ENCODE measurements around the gene SP7. TPM values are rescaled to one million over a fixed set of nuclear protein-coding genes. Genes with fewer than 3 reads are reported as not detected.

Gene SP7
- total and polyA plus RNA-seq, 9 of the 15 experiments (the other 6 are each of a cell fraction or from before 2014, with no cell fraction given) = 0.04 TPM; not detected in 8

DNA sequence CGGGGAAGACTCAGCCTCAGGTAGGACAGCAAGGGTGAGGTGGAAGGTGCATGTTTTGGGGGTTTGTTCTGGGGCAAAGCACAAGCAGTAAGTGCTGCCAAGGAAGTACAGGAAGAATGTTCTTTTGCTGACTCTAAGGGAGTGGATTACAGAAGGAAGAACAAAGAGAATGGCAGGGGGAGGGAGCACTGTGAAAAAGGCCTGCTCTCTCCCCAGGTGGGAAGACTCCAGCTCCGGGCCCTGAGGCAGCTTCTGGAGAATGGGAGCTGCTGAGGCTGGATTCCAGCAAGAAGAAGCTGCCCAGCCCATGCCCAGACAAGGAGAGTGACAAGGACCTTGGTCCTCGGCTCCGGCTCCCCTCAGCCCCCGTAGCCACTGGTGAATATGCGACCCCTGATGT is 47.8 kb downstream of the SP7 start:
- CTCF ChIA-PET (ENCODE audit: low intra/inter-chr PET ratio) = interaction anchor here (1.0 to 3.1 kb wide), 2 partner anchors 75 to 129 kb away, joined by 7 to 41 read pairs; no protein-coding TSS in a partner anchor
- Histone ChIP-seq H3K36me3 (ENCODE audit: control insufficient read depth, insufficient read depth, low read length) (peaks cover 88% of the 10 kb centered on the region), H3K4me2 (ENCODE audit: insufficient read depth, low read length) (no peak overlapping the region), H3K9me1 (ENCODE audit: control insufficient read depth, insufficient read depth, low read length) (no peaks in the 10 kb centered on the region), H2AFZ (ENCODE audit: low read depth, low read length) (no peak overlapping the region), H3K4me3 (no peak overlapping the region), H3K79me2 (ENCODE audit: control insufficient read depth, insufficient read depth, low read length) (no peaks in the 10 kb centered on the region), H3K4me1 (replicated peaks in 1 of 2; ENCODE audit: control insufficient read depth in 2 of 2, insufficient read depth in 2 of 2, low read length in 2 of 2) (peaks cover 0 to 6% of the 10 kb centered on the region in 2 experiments; a peak in 1 of 5 replicates), H3K27me3 (ENCODE audit: control insufficient read depth in 2 of 2, insufficient read depth in 2 of 2, low read length in 2 of 2) (no peaks in the 10 kb centered on the region), H3K9me3 (replicated peaks; ENCODE audit: control insufficient read depth, insufficient read depth, low read depth, low read length) (no peaks in the 10 kb centered on the region), H3K9ac (ENCODE audit: insufficient read depth in 1 of 2, low read depth in 2 of 2, low read length in 2 of 2) (peak overlapping the region in 1 of 2 experiments; percentile 71; a peak in 1 of 4 replicates), H3K27ac (ENCODE audit: extremely low read depth, low read depth, low read length) (no peak overlapping the region), H4K20me1 (replicated peaks; ENCODE audit: control insufficient read depth, insufficient read depth, low read length) (no peaks in the 10 kb centered on the region)
- 73% methylated on average over 6 of the region's 6 CpGs for WGBS (ENCODE audit: insufficient coverage, low coverage, missing lambda C conversion rate)
- TF ChIP-seq CBX5 (IDR thresholded peaks at IDR 0.05; ENCODE audit: borderline replicate concordance, low read depth) (no peak), HDAC3 (IDR thresholded peaks at IDR 0.05; ENCODE audit: borderline replicate concordance, partially characterized antibody) (no peak), KHSRP (IDR thresholded peaks at IDR 0.05) (no peak), NFRKB (IDR thresholded peaks at IDR 0.05; ENCODE audit: low read depth) (no peak), RBBP5 (IDR thresholded peaks at IDR 0.05; ENCODE audit: borderline replicate concordance, insufficient read depth, low read length, poor library complexity, severe bottlenecking) (no peak), ZNF347 (CRISPR knock-in tag; IDR thresholded peaks at IDR 0.05; ENCODE audit: low read depth) (no peak), ZFP30 (CRISPR knock-in tag; IDR thresholded peaks at IDR 0.05; ENCODE audit: borderline replicate concordance) (no peak), ZNF263 (CRISPR knock-in tag; IDR thresholded peaks at IDR 0.05; ENCODE audit: borderline replicate concordance) (no peak), MYBL2 (IDR thresholded peaks at IDR 0.05; ENCODE audit: low read depth) (no peak), MYBL2 (CRISPR knock-in tag; IDR thresholded peaks at IDR 0.05; ENCODE audit: borderline replicate concordance) (no peak), ZFX (CRISPR knock-in tag; IDR thresholded peaks at IDR 0.05) (no peak), ZNF324 (CRISPR knock-in tag; IDR thresholded peaks at IDR 0.05) (no peak)
- TF ChIP-seq, protein P1, sequence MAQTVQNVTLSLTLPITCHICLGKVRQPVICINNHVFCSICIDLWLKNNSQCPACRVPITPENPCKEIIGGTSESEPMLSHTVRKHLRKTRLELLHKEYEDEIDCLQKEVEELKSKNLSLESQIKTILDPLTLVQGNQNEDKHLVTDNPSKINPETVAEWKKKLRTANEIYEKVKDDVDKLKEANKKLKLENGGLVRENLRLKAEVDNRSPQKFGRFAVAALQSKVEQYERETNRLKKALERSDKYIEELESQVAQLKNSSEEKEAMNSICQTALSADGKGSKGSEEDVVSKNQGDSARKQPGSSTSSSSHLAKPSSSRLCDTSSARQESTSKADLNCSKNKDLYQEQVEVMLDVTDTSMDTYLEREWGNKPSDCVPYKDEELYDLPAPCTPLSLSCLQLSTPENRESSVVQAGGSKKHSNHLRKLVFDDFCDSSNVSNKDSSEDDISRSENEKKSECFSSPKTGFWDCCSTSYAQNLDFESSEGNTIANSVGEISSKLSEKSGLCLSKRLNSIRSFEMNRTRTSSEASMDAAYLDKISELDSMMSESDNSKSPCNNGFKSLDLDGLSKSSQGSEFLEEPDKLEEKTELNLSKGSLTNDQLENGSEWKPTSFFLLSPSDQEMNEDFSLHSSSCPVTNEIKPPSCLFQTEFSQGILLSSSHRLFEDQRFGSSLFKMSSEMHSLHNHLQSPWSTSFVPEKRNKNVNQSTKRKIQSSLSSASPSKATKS (CRISPR knock-in tag; IDR thresholded peaks at IDR 0.05) = no peak
- TF ChIP-seq, protein P2, sequence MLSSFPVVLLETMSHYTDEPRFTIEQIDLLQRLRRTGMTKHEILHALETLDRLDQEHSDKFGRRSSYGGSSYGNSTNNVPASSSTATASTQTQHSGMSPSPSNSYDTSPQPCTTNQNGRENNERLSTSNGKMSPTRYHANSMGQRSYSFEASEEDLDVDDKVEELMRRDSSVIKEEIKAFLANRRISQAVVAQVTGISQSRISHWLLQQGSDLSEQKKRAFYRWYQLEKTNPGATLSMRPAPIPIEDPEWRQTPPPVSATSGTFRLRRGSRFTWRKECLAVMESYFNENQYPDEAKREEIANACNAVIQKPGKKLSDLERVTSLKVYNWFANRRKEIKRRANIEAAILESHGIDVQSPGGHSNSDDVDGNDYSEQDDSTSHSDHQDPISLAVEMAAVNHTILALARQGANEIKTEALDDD (IDR thresholded peaks at IDR 0.05) = no peak
- TSS peak; percentile 6 for BruUV-seq (replicated peaks)
- intact Hi-C loops (cut with micrococcal nuclease) = loop anchor here (5.0 kb wide), 1 partner anchor 131 kb away; no protein-coding TSS in a partner anchor
- ATAC-seq = no peak
- no peak for DNase-seq (ENCODE audit: extremely low read depth in 1 of 4, low spot score in 3 of 4)
- FAIRE-seq = no peak
- POLR2A ChIA-PET = interaction anchor here (0.5 to 2.0 kb wide), 7 partner anchors 20 to 720 kb away, joined by 3 to 9 read pairs (median 4); partner anchors contain the start of genes AAAS, ESPL1 and HOXC8
- in situ Hi-C loops (cut with MboI) = loop anchor here (5.0 kb wide), 2 partner anchors 76 to 221 kb away; no protein-coding TSS in a partner anchor

All from K562 (cell line).